SK-N-SH treated with all-trans-retinoic acid at 6 μM for 48 hours (cell line): ENCODE measurements around the gene CGNL1.

Experiments used
- ATAC-seq: fragments of 200-7000 bp; cut with Tn5 transposase; 3 replicates; pipeline ENCODE4 v1.9.1; 2020; ENCODE audit warnings: mild to moderate bottlenecking, moderate library complexity
- ARNTL ChIP-seq: fragments of 450-650 bp; formaldehyde crosslinking; IDR thresholded peaks from 2 replicates; pipeline ENCODE4 v1.5.0; 2020; ENCODE audit warnings: low read depth, mild to moderate bottlenecking, moderate library complexity, borderline replicate concordance
- BACH2 ChIP-seq: fragments of 250-450 bp; sonication (Bioruptor Pico); IDR thresholded peaks from 2 replicates; pipeline ENCODE4 v1.9.0; 2021; ENCODE audit warnings: mild to moderate bottlenecking, borderline replicate concordance
- CREB5 ChIP-seq: fragments of 250-450 bp; sonication (Bioruptor Pico); IDR thresholded peaks from 2 replicates; pipeline ENCODE4 v1.5.1; 2020; ENCODE audit warnings: low read depth, mild to moderate bottlenecking, moderate library complexity
- CSRNP3 ChIP-seq: fragments of 250-450 bp; sonication (Bioruptor Pico); IDR thresholded peaks from 2 replicates; pipeline ENCODE4 v1.5.1; 2021; ENCODE audit warnings: mild to moderate bottlenecking, moderate library complexity
- ESRRG ChIP-seq: fragments of 250-450 bp; sonication (Bioruptor Pico); IDR thresholded peaks from 2 replicates; pipeline ENCODE4 v1.6.1; 2021; ENCODE audit warnings: mild to moderate bottlenecking
- GLIS3 ChIP-seq: fragments of 250-450 bp; sonication (Bioruptor Pico); IDR thresholded peaks from 2 replicates; pipeline ENCODE4 v1.5.0; 2020; ENCODE audit warnings: mild to moderate bottlenecking, moderate library complexity
- ISL1 ChIP-seq: fragments of 250-450 bp; sonication (Bioruptor Pico); IDR thresholded peaks from 2 replicates; pipeline ENCODE4 v2.1.2; 2022; ENCODE audit warnings: mild to moderate bottlenecking, moderate library complexity
- OSR1 ChIP-seq: fragments of 250-450 bp; sonication (Bioruptor Pico); IDR thresholded peaks from 2 replicates; pipeline ENCODE4 v1.8.0; 2022; ENCODE audit warnings: moderate library complexity, mild to moderate bottlenecking, inconsistent platforms
- POU6F1 ChIP-seq: fragments of 250-450 bp; sonication (Bioruptor Pico); IDR thresholded peaks from 2 replicates; pipeline ENCODE4 v1.8.0; 2021; ENCODE audit warnings: low read depth, mild to moderate bottlenecking, moderate library complexity, borderline replicate concordance
- PPARA ChIP-seq: fragments of 250-450 bp; sonication (Bioruptor Pico); IDR thresholded peaks from 2 replicates; pipeline ENCODE4 v1.5.0; 2020; ENCODE audit warnings: mild to moderate bottlenecking, borderline replicate concordance
- RARB ChIP-seq: fragments of 250-450 bp; sonication (Bioruptor Pico); IDR thresholded peaks from 2 replicates; pipeline ENCODE4 v1.8.0; 2021; ENCODE audit warnings: mild to moderate bottlenecking, moderate library complexity
- SNAI2 ChIP-seq: fragments of 250-450 bp; sonication (Bioruptor Pico); IDR thresholded peaks from 2 replicates; pipeline ENCODE4 v1.5.0; 2020; ENCODE audit warnings: mild to moderate bottlenecking, moderate library complexity
- TCF4 ChIP-seq: fragments of 250-450 bp; sonication (Bioruptor Pico); IDR thresholded peaks from 2 replicates; pipeline ENCODE4 v1.8.0; 2021; ENCODE audit warnings: mild to moderate bottlenecking, moderate library complexity, borderline replicate concordance
- ZC3H10 ChIP-seq: fragments of 250-450 bp; sonication (Bioruptor Pico); IDR thresholded peaks from 2 replicates; pipeline ENCODE4 v1.5.1; 2021; ENCODE audit warnings: mild to moderate bottlenecking, moderate library complexity
- ZFP3 ChIP-seq: fragments of 250-450 bp; sonication (Bioruptor Pico); IDR thresholded peaks from 2 replicates; pipeline ENCODE4 v1.5.0; 2020; ENCODE audit warnings: mild to moderate bottlenecking, moderate library complexity
- ZFP30 ChIP-seq: fragments of 450-650 bp; formaldehyde crosslinking; IDR thresholded peaks from 2 replicates; pipeline ENCODE4 v1.5.0; 2022; ENCODE audit warnings: mild to moderate bottlenecking, moderate library complexity
- ZNF565 ChIP-seq: fragments of 450-650 bp; formaldehyde crosslinking; conservative IDR thresholded peaks from 2 replicates; pipeline ENCODE4 v1.5.0; 2020; ENCODE audit warnings: low read depth, mild to moderate bottlenecking, moderate library complexity
- ZNF70 ChIP-seq: fragments of 450-650 bp; formaldehyde crosslinking; IDR thresholded peaks from 2 replicates; pipeline ENCODE4 v1.5.0; 2020; ENCODE audit warnings: mild to moderate bottlenecking, moderate library complexity
- TF ChIP-seq, protein P1 (sequence below): fragments of 250-450 bp; sonication (Bioruptor Pico); IDR thresholded peaks from 2 replicates; pipeline ENCODE4 v1.5.0; 2020; ENCODE audit warnings: mild to moderate bottlenecking, moderate library complexity

CGNL1 gene

DNA sequence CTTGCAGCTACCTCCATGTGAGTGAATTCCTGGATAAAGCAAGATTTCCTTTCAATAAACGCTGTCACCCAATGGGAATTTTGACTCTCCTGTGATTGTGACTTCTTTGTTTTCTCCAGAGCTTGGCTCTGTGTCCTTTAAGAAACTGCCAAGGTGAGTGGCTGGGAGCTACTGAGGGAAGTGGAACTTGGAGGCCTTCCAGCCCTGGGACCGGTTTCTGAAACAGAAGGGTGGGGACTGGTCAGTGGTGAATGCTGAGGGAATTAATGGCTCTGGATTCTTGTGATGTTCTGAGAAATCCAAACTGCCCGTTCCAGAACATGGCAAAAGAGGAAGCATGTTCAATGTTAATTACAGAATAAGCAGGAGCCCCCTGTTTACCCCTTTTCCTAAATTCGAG is 174.3 kb downstream of the CGNL1 start:
- no peak for ATAC-seq
- no peak for TF ChIP-seq ZC3H10
- TF ChIP-seq CSRNP3 (CRISPR knock-in tag): no peak
- TF ChIP-seq BACH2 (CRISPR knock-in tag): no peak
- TF ChIP-seq ESRRG (CRISPR knock-in tag): no peak
- TF ChIP-seq SNAI2 (CRISPR knock-in tag): no peak
- TF ChIP-seq ZNF565 (CRISPR knock-in tag): no peak
- no peak for TF ChIP-seq CREB5
- TF ChIP-seq ZFP30: no peak
- no peak for TF ChIP-seq ZFP3 (CRISPR knock-in tag)
- no peak for TF ChIP-seq PPARA (CRISPR knock-in tag)
- TF ChIP-seq OSR1 (CRISPR knock-in tag): no peak
- TF ChIP-seq POU6F1 (CRISPR knock-in tag): no peak
- TF ChIP-seq GLIS3 (CRISPR knock-in tag): no peak
- no peak for TF ChIP-seq RARB
- TF ChIP-seq ARNTL (CRISPR knock-in tag): no peak
- TF ChIP-seq, protein P1, sequence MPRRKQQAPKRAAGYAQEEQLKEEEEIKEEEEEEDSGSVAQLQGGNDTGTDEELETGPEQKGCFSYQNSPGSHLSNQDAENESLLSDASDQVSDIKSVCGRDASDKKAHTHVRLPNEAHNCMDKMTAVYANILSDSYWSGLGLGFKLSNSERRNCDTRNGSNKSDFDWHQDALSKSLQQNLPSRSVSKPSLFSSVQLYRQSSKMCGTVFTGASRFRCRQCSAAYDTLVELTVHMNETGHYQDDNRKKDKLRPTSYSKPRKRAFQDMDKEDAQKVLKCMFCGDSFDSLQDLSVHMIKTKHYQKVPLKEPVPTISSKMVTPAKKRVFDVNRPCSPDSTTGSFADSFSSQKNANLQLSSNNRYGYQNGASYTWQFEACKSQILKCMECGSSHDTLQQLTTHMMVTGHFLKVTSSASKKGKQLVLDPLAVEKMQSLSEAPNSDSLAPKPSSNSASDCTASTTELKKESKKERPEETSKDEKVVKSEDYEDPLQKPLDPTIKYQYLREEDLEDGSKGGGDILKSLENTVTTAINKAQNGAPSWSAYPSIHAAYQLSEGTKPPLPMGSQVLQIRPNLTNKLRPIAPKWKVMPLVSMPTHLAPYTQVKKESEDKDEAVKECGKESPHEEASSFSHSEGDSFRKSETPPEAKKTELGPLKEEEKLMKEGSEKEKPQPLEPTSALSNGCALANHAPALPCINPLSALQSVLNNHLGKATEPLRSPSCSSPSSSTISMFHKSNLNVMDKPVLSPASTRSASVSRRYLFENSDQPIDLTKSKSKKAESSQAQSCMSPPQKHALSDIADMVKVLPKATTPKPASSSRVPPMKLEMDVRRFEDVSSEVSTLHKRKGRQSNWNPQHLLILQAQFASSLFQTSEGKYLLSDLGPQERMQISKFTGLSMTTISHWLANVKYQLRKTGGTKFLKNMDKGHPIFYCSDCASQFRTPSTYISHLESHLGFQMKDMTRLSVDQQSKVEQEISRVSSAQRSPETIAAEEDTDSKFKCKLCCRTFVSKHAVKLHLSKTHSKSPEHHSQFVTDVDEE (CRISPR knock-in tag): no peak

- TF ChIP-seq ZC3H10: no peak
- TF ChIP-seq SNAI2 (CRISPR knock-in tag): 0 out of 2 replicates have a peak, but pooled peaks have one; percentile 10
- no peak for TF ChIP-seq ZNF70 (CRISPR knock-in tag)
- TF ChIP-seq, protein P1 (CRISPR knock-in tag): no peak
- TF ChIP-seq POU6F1 (CRISPR knock-in tag): no peak
- no peak for TF ChIP-seq ARNTL (CRISPR knock-in tag)
- peak; percentile 78 for TF ChIP-seq ISL1 (CRISPR knock-in tag)
- TF ChIP-seq CREB5: 0 out of 2 replicates have a peak, but pooled peaks have one; percentile 27
- no peak for TF ChIP-seq BACH2 (CRISPR knock-in tag)
- TF ChIP-seq TCF4 (CRISPR knock-in tag): no peak
- TF ChIP-seq, all 23 proteins: peak for 3
- ATAC-seq: peak; percentile 95
These were observed 175.7 kb downstream of the CGNL1 start for GRCh38 chr15:57551715-57552677.
